Nephron progenitor cell (in vitro differentiated cells): ENCODE measurements around the gene ADAM22.

Experiments
- DNase-seq: peaks from one replicate; pipeline ENCODE4 v3.0.0; 2021
- H3K27ac Mint-ChIP-seq: 2 replicates; pipeline ENCODE4 v1.8.0; 2021; ENCODE audit warnings: mild to moderate bottlenecking, moderate library complexity, mixed read lengths
- H3K27me3 Mint-ChIP-seq: 2 replicates; pipeline ENCODE4 v1.8.0; 2021; ENCODE audit warnings: mild to moderate bottlenecking, low read depth, mixed read lengths; ENCODE audit not compliant: poor library complexity
- H3K36me3 Mint-ChIP-seq: 2 replicates; pipeline ENCODE4 v1.8.0; 2021; ENCODE audit warnings: low read depth, mixed read lengths
- H3K4me1 Mint-ChIP-seq: 2 replicates; pipeline ENCODE4 v1.8.0; 2021; ENCODE audit warnings: mixed read lengths
- H3K4me3 Mint-ChIP-seq: 2 replicates; pipeline ENCODE4 v1.8.0; 2021; ENCODE audit warnings: mild to moderate bottlenecking, moderate library complexity, mixed read lengths
- H3K9me3 Mint-ChIP-seq: 2 replicates; pipeline ENCODE4 v1.8.0; 2021; ENCODE audit warnings: mild to moderate bottlenecking, moderate library complexity, mixed read lengths
- CTCF ChIP-seq: fragments of 200-600 bp; sonication (generic); IDR thresholded peaks from 2 replicates; pipeline ENCODE4 v1.5.0; 2021; ENCODE audit warnings: antibody characterized with exemption

ADAM22 gene

GRCh38 chr7:88202278-88202677 is 268.2 kb downstream of the ADAM22 start:
- H3K4me3 Mint-ChIP-seq = no peak overlapping the region
- DNase-seq = no peak
- H3K36me3 Mint-ChIP-seq = peaks cover 42% of the 10 kb centered on the region
- TF ChIP-seq CTCF = no peak
- no peaks in the 10 kb centered on the region for H3K9me3 Mint-ChIP-seq
- H3K4me1 Mint-ChIP-seq = no peaks in the 10 kb centered on the region
- no peak overlapping the region for H3K27ac Mint-ChIP-seq
- H3K27me3 Mint-ChIP-seq = no peaks in the 10 kb centered on the region

- Mint-ChIP-seq H3K9me3 (no peaks in the 10 kb centered on the region), H3K4me1 (no peaks in the 10 kb centered on the region), H3K27ac (no peak overlapping the region), H3K4me3 (no peak overlapping the region), H3K36me3 (peaks cover 45% of the 10 kb centered on the region), H3K27me3 (no peaks in the 10 kb centered on the region)
- TF ChIP-seq CTCF = no peak
- DNase-seq = no peak
These were observed 268.7 kb downstream of the ADAM22 start for GRCh38 chr7:88202799-88203198.

GRCh38 chr7:88203401-88203800 is 269.4 kb downstream of the ADAM22 start:
- no peak overlapping the region for H3K4me3 Mint-ChIP-seq
- no peak for DNase-seq
- H3K9me3 Mint-ChIP-seq = no peaks in the 10 kb centered on the region
- TF ChIP-seq CTCF = no peak
- H3K4me1 Mint-ChIP-seq = no peaks in the 10 kb centered on the region
- peaks cover 51% of the 10 kb centered on the region for H3K36me3 Mint-ChIP-seq
- H3K27ac Mint-ChIP-seq = no peak overlapping the region
- H3K27me3 Mint-ChIP-seq = no peaks in the 10 kb centered on the region

- H3K4me3 Mint-ChIP-seq = no peak overlapping the region
- no peak for TF ChIP-seq CTCF
- H3K27ac Mint-ChIP-seq = no peak overlapping the region
- H3K9me3 Mint-ChIP-seq = no peaks in the 10 kb centered on the region
- DNase-seq = no peak
- no peaks in the 10 kb centered on the region for H3K27me3 Mint-ChIP-seq
- H3K4me1 Mint-ChIP-seq = no peaks in the 10 kb centered on the region
- H3K36me3 Mint-ChIP-seq = peaks cover 61% of the 10 kb centered on the region
These were observed 270.6 kb downstream of the ADAM22 start for GRCh38 chr7:88204525-88205110.

GRCh38 chr7:88205179-88205578 is 271.1 kb downstream of the ADAM22 start:
- Mint-ChIP-seq H3K4me3 (no peak overlapping the region), H3K9me3 (no peaks in the 10 kb centered on the region), H3K4me1 (no peaks in the 10 kb centered on the region), H3K36me3 (peaks cover 67% of the 10 kb centered on the region), H3K27ac (no peak overlapping the region), H3K27me3 (no peaks in the 10 kb centered on the region)
- DNase-seq = no peak
- no peak for TF ChIP-seq CTCF

GRCh38 chr7:88206254-88206653 is 272.2 kb downstream of the ADAM22 start:
- DNase-seq = no peak
- Mint-ChIP-seq H3K27ac (no peak overlapping the region), H3K9me3 (no peaks in the 10 kb centered on the region), H3K4me1 (no peaks in the 10 kb centered on the region), H3K4me3 (no peak overlapping the region), H3K36me3 (peaks cover 73% of the 10 kb centered on the region), H3K27me3 (no peaks in the 10 kb centered on the region)
- no peak for TF ChIP-seq CTCF
